ENCODE measurements around the gene CSAG2.
"Not testable (repeated sequence)": the region's sequence is repeated elsewhere in the genome, so short reads cannot be mapped to it uniquely, and the experiment has no call there.

The CSAG2 gene, protein sequence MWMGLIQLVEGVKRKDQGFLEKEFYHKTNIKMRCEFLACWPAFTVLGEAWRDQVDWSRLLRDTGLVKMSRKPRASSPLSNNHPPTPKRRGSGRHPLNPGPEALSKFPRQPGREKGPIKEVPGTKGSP

DNA sequence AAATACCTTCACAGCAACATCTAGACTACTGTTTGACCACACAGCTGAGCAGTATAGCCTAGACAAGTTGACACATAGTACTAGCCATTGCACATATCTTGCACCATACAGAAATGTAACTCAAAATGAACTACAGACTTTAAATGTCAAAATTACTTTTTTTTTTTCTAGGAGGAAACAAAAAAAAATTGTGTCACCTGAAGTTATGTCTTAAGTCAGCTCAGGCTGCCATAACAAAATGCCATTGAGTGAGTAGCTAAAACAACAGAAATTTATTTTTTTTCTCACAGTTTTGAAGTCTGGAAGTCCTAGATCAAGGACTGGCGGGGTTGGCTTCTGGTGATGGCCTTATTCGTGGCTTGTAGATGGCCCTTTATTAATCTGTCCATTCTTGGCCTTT, at the start of gene CSAG2:
Gene CSAG2, minus strand, starts transcription at position 101 of the 400 bp plus-strand sequence. CDS start 161 bp downstream, outside the sequence.
- DNase-seq (ENCODE audit: low read depth in 2 of 2): not testable (repeated sequence)

DNA sequence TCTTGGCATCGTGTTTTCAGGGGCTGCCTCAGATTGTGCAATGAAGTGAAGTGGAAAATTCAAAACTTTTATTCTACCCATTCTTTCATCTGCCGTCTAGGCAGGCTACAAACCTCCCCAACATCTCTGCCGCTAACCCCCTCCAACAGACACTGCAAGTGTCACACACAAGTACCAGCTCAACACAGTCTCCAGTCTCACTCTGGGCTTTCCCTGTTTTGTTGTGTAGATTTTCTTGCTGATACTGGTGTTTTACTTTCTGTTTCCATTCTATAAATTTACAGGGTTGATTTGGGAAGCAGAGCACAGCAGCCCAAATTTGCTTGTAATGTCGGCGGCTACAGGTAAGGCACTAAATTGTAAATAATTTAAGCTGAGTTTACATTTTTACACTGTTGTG, 45.8 kb upstream of the CSAG2 start:
- DNase-seq (ENCODE audit: low read depth in 2 of 2): not testable (repeated sequence)

DNA sequence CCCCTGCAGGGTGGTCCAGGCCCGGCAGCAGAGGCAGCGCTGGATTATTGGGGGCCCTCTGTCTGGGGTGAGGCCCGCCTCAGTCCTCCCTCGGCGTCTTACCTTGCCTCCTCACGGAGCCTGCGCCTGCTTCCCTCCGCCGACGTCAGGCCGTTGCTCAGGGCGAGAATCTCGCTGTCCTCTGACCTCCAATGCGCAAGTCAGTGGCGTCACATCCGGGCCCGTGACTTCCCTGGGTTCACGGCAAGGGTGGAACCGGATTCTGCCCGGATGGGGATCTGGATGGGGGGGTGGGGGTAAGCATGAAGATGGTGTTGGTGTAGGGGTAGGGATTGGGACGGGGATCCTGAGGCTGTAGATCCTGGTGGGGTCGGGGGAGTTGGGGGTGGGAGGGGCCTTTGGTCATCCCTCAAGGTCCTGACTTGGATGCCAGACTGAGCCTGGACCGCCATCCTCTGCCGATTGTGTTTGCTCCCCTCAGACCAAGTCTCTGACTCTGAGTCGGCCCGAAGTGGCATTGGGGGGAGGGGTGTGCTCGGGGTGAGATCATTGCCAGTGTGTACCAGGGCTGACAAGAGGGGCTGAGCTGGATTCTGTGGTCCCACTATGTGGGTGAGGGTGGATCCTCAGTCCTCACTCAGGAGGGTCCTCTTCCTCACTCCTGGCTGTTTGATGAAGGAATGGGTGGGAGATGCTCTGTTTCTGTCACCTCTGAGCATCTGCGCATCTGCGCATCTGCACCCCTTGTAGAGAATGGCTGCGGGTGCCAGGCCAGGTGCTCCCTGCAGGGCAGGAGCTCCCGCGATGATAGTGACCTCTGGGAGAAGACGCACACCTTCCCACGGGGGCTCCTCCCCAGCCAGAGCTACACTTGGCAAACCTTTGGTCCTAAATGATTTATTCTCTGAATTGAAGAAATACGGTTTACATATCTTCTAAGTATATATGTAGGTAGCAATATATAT, 44.9 kb upstream of the CSAG2 start, which contains the start of gene MAGEA2:
Gene MAGEA2, minus strand, starts transcription at position 157 of the 965 bp plus-strand sequence. CDS start 2,479 bp downstream, outside the sequence.
- not testable (repeated sequence) for DNase-seq (ENCODE audit: low read depth in 2 of 2)

DNA sequence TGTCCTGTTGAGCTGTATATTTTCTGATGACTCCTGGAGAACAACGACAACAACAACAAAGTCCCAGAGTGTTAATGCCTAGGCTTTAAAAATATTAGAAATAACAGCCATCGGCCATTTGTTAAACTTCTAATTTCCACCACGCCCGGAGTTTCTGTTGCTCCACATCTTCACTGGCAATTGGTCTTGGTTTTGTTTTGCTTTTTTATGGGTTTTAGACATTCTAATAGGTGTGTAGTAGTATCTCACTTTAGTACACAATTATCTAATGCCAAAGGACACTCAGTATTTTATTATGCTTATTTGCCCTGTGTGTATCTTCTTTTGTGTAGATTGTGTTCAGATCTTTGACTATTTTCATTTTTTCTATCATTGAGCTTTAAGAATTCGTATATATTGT, 29.5 kb upstream of the CSAG2 start:
- no peak for DNase-seq (ENCODE audit: low read depth in 2 of 2)

DNA sequence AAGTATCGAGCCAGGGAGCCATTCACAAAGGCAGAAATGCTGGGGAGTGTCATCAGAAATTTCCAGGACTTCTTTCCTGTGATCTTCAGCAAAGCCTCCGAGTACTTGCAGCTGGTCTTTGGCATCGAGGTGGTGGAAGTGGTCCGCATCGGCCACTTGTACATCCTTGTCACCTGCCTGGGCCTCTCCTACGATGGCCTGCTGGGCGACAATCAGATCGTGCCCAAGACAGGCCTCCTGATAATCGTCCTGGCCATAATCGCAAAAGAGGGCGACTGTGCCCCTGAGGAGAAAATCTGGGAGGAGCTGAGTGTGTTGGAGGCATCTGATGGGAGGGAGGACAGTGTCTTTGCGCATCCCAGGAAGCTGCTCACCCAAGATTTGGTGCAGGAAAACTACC, 27.5 kb upstream of the CSAG2 start:
- not testable (repeated sequence) for DNase-seq (ENCODE audit: low read depth in 2 of 2)

DNA sequence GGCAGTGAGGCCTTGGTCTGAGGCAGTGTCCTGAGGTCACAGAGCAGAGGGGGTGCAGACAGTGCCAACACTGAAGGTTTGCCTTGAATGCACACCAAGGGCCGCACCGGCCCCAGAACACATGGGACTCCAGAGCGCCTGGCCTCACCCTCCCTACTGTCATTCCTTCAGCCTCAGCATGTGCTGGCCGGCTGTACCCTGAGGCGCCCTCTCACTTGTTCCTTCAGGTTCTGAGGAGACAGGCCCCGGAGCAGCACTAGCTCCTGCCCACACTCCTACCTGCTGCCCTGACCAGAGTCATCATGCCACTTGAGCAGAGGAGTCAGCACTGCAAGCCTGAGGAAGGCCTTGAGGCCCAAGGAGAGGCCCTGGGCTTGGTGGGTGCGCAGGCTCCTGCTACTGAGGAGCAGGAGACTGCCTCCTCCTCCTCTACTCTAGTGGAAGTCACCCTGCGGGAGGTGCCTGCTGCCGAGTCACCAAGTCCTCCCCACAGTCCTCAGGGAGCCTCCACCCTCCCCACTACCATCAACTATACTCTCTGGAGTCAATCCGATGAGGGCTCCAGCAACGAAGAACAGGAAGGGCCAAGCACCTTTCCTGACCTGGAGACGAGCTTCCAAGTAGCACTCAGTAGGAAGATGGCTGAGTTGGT, 26.9 kb upstream of the CSAG2 start:
- no peak for DNase-seq (ENCODE audit: low read depth in 2 of 2)

DNA sequence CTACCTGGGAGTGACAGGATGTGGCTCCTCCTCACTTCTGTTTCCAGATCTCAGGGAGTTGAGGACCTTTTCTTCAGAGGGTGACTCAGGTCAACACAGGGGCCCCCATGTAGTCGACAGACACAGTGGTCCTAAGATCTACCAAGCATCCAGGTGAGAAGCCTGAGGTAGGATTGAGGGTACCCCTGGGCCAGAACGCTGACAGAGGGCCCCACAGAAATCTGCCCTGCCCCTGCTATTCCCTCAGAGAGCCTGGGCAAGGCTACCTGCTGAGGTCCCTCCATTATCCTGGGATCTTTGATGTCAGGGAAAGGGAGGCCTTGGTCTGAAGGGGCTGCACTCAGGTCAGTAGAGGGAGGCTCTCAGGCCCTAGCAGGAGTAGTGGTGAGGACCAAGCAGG, 26.0 kb upstream of the CSAG2 start:
- no peak for DNase-seq (ENCODE audit: low read depth in 2 of 2)

DNA sequence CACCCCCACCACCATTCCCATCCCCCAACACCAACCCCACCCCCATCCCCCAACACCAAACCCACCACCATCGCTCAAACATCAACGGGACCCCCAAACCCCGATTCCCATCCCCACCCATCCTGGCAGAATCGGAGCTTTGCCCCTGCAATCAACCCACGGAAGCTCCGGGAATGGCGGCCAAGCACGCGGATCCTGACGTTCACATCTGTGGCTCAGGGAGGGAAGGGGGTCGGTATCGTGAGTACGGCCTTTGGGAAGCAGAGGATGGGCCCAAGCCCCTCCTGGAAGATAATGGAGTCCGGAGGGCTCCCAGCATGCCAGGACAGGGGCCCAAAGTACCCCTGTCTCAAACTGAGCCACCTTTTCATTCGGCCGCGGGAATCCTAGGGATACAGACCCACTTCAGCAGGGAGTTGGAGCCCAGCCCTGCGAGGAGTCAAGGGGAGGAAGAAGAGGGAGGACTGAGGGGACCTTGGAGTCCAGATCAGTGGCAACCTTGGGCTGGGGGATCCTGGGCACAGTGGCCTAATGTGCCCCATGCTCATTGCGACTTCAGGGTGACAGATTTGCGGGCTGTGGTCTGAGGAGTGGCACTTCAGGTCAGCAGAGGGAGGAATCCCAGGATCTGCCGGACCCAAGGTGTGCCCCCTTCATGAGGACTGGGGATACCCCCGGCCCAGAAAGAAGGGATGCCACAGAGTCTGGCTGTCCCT, 25.2 kb upstream of the CSAG2 start:
- not testable (repeated sequence) for DNase-seq (ENCODE audit: low read depth in 2 of 2)

DNA sequence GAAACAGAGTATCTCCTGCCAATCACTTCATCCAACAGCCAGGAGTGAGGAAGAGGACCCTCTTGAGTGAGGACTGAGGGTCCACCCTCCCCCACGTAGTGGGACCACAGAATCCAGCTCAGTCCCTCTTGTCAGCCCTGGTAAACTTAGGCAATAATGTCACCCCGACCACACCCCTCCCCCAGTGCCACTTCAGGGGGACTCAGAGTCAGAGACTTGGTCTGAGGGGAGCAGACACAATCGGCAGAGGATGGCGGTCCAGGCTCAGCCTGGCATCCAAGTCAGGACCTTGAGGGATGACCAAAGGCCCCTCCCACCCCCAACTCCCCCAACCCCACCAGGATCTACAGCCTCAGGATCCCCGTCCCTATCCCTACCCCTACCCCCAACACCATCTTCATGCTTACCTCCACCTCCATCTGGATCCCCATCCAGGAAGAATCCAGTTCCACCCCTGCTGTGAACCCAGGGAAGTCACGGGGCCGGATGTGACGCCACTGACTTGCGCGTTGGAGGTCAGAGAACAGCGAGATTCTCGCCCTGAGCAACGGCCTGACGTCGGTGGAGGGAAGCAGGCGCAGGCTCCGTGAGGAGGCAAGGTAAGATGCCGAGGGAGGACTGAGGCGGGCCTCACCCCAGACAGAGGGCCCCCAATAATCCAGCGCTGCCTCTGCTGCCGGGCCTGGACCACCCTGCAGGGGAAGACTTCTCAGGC, 24.3 kb upstream of the CSAG2 start, which contains the start of the genes CSAG1 and MAGEA12:
Gene CSAG1, minus strand, starts transcription at position 461 of the 715 bp plus-strand sequence. CDS start 1,261 bp downstream, outside the sequence.
Gene MAGEA12, plus strand, starts transcription at position 497 of the 715 bp plus-strand sequence. CDS start 2,405 bp downstream, outside the sequence.
- DNase-seq (ENCODE audit: low read depth in 2 of 2): no peak

DNA sequence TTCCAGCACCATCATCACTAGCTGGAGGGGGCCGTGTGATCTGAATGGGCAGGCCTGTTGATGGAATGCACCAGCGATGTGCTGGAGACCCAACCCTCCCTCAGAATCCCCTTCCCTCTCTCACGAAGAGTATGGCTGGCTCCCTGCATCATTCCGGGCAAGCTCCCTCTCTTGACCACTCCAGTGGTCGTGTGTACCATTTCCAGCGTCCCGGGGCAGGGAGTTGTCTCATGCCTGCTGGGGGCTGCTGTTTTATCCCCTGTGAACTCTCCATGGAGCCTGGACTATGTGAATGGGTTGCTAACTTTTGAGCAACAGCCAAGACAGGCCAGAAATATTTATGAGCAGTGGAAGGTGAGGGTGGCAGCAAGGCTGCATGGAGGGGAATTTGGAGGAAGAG, 16.3 kb upstream of the CSAG2 start:
- DNase-seq (ENCODE audit: low read depth in 2 of 2): no peak

DNA sequence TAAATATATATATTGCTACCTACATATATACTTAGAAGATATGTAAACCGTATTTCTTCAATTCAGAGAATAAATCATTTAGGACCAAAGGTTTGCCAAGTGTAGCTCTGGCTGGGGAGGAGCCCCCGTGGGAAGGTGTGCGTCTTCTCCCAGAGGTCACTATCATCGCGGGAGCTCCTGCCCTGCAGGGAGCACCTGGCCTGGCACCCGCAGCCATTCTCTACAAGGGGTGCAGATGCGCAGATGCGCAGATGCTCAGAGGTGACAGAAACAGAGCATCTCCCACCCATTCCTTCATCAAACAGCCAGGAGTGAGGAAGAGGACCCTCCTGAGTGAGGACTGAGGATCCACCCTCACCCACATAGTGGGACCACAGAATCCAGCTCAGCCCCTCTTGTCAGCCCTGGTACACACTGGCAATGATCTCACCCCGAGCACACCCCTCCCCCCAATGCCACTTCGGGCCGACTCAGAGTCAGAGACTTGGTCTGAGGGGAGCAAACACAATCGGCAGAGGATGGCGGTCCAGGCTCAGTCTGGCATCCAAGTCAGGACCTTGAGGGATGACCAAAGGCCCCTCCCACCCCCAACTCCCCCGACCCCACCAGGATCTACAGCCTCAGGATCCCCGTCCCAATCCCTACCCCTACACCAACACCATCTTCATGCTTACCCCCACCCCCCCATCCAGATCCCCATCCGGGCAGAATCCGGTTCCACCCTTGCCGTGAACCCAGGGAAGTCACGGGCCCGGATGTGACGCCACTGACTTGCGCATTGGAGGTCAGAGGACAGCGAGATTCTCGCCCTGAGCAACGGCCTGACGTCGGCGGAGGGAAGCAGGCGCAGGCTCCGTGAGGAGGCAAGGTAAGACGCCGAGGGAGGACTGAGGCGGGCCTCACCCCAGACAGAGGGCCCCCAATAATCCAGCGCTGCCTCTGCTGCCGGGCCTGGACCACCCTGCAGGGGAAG, 5.0 kb upstream of the CSAG2 start, which contains the start of gene MAGEA2B:
Gene MAGEA2B, plus strand, starts transcription at position 814 of the 973 bp plus-strand sequence. CDS start 2,479 bp downstream, outside the sequence.
- DNase-seq (ENCODE audit: low read depth in 2 of 2): not testable (repeated sequence)

DNA sequence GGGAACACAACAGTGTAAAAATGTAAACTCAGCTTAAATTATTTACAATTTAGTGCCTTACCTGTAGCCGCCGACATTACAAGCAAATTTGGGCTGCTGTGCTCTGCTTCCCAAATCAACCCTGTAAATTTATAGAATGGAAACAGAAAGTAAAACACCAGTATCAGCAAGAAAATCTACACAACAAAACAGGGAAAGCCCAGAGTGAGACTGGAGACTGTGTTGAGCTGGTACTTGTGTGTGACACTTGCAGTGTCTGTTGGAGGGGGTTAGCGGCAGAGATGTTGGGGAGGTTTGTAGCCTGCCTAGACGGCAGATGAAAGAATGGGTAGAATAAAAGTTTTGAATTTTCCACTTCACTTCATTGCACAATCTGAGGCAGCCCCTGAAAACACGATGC, 4.1 kb upstream of the CSAG2 start:
- DNase-seq (ENCODE audit: low read depth in 2 of 2): not testable (repeated sequence)

DNA sequence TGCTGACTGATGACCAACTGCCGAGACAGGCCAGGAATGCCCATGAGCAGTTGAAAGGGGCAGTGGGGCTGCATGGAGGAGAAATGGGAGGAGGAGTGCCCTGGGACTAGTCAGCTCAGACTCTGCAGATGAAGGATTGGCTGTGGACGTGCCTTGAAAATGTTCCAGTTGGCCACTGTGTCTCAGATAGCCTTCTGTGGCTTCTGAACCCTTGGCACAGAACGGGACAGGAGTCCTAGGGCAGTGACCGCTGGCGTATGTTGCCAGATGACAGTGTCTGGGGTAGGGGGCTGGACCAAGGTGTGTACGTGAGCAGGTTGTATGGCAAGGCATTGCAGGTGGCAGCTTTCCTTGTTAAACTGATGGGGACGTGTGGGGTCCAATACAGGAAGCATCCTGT, 2.6 kb downstream of the CSAG2 start:
- not testable (repeated sequence) for DNase-seq (ENCODE audit: low read depth in 2 of 2)

DNA sequence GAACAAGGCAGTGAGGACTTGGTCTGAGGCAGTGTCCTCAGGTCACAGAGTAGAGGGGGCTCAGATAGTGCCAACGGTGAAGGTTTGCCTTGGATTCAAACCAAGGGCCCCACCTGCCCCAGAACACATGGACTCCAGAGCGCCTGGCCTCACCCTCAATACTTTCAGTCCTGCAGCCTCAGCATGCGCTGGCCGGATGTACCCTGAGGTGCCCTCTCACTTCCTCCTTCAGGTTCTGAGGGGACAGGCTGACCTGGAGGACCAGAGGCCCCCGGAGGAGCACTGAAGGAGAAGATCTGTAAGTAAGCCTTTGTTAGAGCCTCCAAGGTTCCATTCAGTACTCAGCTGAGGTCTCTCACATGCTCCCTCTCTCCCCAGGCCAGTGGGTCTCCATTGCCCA, 8.7 kb downstream of the CSAG2 start:
- DNase-seq (ENCODE audit: low read depth in 2 of 2): not testable (repeated sequence)

DNA sequence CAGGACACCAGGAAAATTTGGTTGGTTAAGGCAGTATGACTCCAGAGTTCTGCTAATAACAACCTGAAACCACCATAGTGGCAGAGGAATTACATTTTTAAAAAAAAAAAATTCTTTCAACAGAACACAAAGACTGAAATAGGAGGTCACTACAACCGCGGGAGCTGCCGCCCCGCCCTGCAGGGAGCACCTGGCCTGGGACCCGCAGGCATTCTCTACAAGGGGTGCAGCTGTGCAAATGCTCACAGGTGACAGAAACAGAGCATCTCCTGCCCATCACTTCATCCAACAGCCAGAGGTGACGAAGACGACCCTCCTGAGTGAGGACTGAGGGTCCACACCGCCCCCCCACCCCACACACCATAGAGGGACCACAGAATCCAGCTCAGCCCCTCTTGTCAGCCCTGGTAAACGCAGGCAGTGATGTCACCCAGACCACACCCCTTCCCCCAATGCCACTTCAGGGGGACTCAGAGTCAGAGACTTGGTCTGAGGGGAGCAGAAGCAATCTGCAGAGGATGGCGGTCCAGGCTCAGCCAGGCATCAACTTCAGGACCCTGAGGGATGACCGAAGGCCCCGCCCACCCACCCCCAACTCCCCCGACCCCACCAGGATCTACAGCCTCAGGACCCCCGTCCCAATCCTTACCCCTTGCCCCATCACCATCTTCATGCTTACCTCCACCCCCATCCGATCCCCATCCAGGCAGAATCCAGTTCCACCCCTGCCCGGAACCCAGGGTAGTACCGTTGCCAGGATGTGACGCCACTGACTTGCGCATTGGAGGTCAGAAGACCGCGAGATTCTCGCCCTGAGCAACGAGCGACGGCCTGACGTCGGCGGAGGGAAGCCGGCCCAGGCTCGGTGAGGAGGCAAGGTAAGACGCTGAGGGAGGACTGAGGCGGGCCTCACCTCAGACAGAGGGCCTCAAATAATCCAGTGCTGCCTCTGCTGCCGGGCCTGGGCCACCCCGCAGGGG, 10.8 kb downstream of the CSAG2 start, which contains the start of gene MAGEA3:
Gene MAGEA3, plus strand, starts transcription at position 843 of the 980 bp plus-strand sequence. CDS start 2,039 bp downstream, outside the sequence.
- DNase-seq (ENCODE audit: low read depth in 2 of 2): not testable (repeated sequence)

DNA sequence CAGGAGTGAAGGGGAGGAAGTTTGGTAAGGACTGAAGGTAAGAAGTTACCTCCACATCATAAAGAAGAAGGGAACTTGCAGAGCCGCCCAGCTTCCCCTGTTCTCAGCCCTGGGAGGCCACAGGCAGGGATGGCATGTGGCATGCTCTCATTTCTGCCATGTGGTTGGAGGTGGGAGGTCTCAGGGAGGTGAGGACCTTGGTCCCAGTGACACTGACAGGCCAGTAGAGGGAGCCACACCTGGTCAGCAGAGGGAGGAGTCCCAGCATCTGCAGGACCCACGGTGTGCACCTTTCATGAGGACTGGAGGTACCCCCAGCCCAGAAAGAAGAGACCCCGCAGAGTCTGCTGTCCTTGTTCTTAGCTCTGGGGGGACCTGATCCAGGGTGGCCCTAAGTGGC, 28.1 kb downstream of the CSAG2 start:
- DNase-seq (ENCODE audit: low read depth in 2 of 2): not testable (repeated sequence)

DNA sequence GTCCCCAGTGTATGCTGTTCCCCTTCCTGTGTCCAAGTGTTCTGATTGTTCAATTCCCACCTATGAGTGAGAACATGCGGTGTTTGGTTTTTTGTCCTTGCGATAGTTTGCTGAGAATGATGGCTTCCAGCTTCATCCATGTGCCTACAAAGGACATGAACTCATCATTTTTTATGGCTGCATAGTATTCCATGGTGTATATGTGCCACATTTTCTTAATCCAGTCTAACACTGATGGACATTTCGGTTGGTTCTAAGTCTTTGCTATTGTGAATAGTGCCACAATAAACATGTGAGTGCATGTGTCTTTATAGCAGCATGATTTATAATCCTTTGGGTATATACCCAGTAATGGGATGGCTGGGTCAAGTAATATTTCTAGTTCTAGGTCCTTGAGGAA, 34.4 kb downstream of the CSAG2 start:
- not testable (repeated sequence) for DNase-seq (ENCODE audit: low read depth in 2 of 2)

DNA sequence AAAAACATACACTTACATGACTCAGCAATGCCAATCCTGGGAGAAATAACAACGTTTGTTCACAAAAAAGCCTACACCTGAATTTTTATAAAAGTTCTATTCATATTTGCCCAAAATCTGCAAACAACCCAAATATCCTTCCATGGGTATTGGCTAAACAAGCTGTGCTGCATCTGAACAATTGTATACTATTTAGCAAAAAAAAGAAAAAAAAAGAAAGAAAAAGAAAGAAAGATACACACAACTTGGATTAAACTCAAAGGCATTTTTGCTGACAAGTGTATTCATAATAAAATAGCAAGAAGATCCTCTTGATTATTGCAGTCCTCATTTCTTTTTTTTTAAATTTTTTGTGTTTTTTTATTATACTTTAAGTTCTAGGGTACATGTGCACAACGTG, 34.9 kb downstream of the CSAG2 start:
- no peak for DNase-seq (ENCODE audit: low read depth in 2 of 2)
